HepG2 (cell line): ENCODE data around the gene NISCH. TPM values are rescaled to one million over a fixed set of nuclear protein-coding genes. Genes with fewer than 3 reads are reported as not detected.

Source experiments
- ATAC-seq: fragments of 200-7000 bp; cut with Tn5 transposase; 3 replicates; pipeline ENCODE4 v1.9.1; 2020; ENCODE audit warnings: mild to moderate bottlenecking, moderate library complexity
- BruUV-seq: library from RNA; stranded (reverse); fragments of 400-500 nt; replicated peaks from 2 replicates; lab custom pipeline; 2021; lab: Mats Ljungman, UMichigan
- CTCF ChIA-PET: fragments of 300-600 bp; formaldehyde crosslinking; extraction: SDS; loops from one replicate; lab custom pipeline; 2021; ENCODE audit warnings: low total read pairs, inconsistent platforms, low intra/inter-chr PET ratio; lab: Yijun Ruan, JAX
- POLR2A ChIA-PET: fragments of 350-600 bp; sonication (Branson Sonifier 250); formaldehyde crosslinking; loops from one replicate; lab custom pipeline; 2020; ENCODE audit warnings: antibody characterized with exemption, inconsistent platforms; lab: Yijun Ruan, JAX
- DNase-seq: peaks from one replicate; pipeline ENCODE4 v3.0.0-alpha.2; 2015; ENCODE audit warnings: low spot score
- FAIRE-seq: peaks from 3 replicates; lab custom pipeline; 2011; peaks lifted over from hg19 to GRCh38; lab: Jason Lieb, UNC
- H2AFZ ChIP-seq: one replicate; pipeline ENCODE4 v1.6.1; 2011; ENCODE audit warnings: low read length, inconsistent platforms
- H3K27ac ChIP-seq: fragments of 300-600 bp; 3 replicates; pipeline ENCODE4 v1.8.0; 2011; ENCODE audit warnings: mixed run types, mild to moderate bottlenecking, mixed read lengths, low read length, inconsistent platforms; ENCODE audit not compliant: insufficient read depth; ENCODE audit errors: extremely low read length
- H3K27me3 ChIP-seq, 2 experiments: fragments of 200-600 bp in 1 of 2; 2 replicates in 1 of 2; 3 replicates in 1 of 2; pipeline versions ENCODE4 v1.6.0 to v1.8.0; 2011; ENCODE audit warnings: low read length in 2 of 2, mild to moderate bottlenecking in 2 of 2, moderate library complexity in 2 of 2, inconsistent platforms in 1 of 2; ENCODE audit not compliant: insufficient read depth in 2 of 2, control insufficient read depth in 1 of 2
- H3K36me3 ChIP-seq, 2 experiments: fragments of 200-600 bp in 1 of 2; replicated peaks in 1 of 2; 2 replicates in 1 of 2; 3 replicates in 1 of 2; pipeline versions ENCODE4 v1.5.1 to v1.8.0; 2011; ENCODE audit warnings: low read length in 2 of 2, inconsistent platforms in 1 of 2; ENCODE audit not compliant: insufficient read depth in 2 of 2, control insufficient read depth in 1 of 2
- H3K4me1 ChIP-seq: 2 replicates; pipeline ENCODE4 v1.5.1; 2012; ENCODE audit warnings: low read length, inconsistent platforms; ENCODE audit not compliant: insufficient read depth
- H3K4me2 ChIP-seq: 2 replicates; pipeline ENCODE4 v1.6.0; 2011; ENCODE audit warnings: low read depth, low read length, inconsistent platforms
- H3K4me3 ChIP-seq, 3 experiments: fragments of 200-600 bp in 1 of 3; sonication (generic), shearing (Covaris generic) in 1 of 3; replicated peaks in 1 of 3; 2 replicates each; pipeline ENCODE4 v1.5.1; 2011 to 2016; ENCODE audit warnings: low read length in 3 of 3, inconsistent platforms in 2 of 3, low read depth in 2 of 3, mild to moderate bottlenecking in 2 of 3, control low read depth in 1 of 3, mixed read lengths in 1 of 3; ENCODE audit not compliant: insufficient read depth in 1 of 3
- H3K79me2 ChIP-seq: one replicate; pipeline ENCODE4 v1.6.1; 2011; ENCODE audit warnings: low read length, inconsistent platforms; ENCODE audit not compliant: insufficient read depth
- H3K9ac ChIP-seq: 2 replicates; pipeline ENCODE4 v1.6.0; 2011; ENCODE audit warnings: mild to moderate bottlenecking, low read depth, low read length, inconsistent platforms; ENCODE audit not compliant: insufficient read depth
- H3K9me3 ChIP-seq: 2 replicates; pipeline ENCODE4 v1.5.1; 2012; ENCODE audit warnings: mild to moderate bottlenecking, low read length
- H4K20me1 ChIP-seq: 2 replicates; pipeline ENCODE4 v1.6.0; 2011; ENCODE audit warnings: inconsistent platforms, mild to moderate bottlenecking, low read length, moderate library complexity; ENCODE audit not compliant: insufficient read depth
- CCAR2 ChIP-seq: fragments of 200-400 bp; formaldehyde crosslinking; optimal IDR thresholded peaks from 2 replicates; pipeline ENCODE3; 2018; ENCODE audit warnings: low read depth, mild to moderate bottlenecking, low read length, moderate library complexity
- GZF1 ChIP-seq: sonication (generic); formaldehyde crosslinking; IDR thresholded peaks from 2 replicates; pipeline ENCODE4 v1.5.1; 2020; ENCODE audit warnings: mild to moderate bottlenecking, missing genetic modification reagents
- KAT8 ChIP-seq: IDR thresholded peaks from 2 replicates; pipeline ENCODE4 v1.6.1; 2016; ENCODE audit warnings: missing genetic modification reagents, missing compliant biosample characterization
- KLF16 ChIP-seq, 2 experiments: sonication (generic) in 1 of 2; formaldehyde crosslinking in 1 of 2; IDR thresholded peaks; 2 replicates each; pipeline versions ENCODE4 v1.6.1 to v1.8.0; 2016 to 2023; ENCODE audit warnings: missing genetic modification reagents in 2 of 2, missing compliant biosample characterization in 1 of 2
- KMT2A ChIP-seq: sonication (generic); formaldehyde crosslinking; IDR thresholded peaks from 2 replicates; pipeline ENCODE4 v1.4.0; 2020; ENCODE audit warnings: missing genetic modification reagents
- MYPOP ChIP-seq: sonication (generic); formaldehyde crosslinking; IDR thresholded peaks from 2 replicates; pipeline ENCODE4 v1.8.1; 2023; ENCODE audit warnings: mild to moderate bottlenecking, moderate library complexity, missing genetic modification reagents
- NCOA1 ChIP-seq: sonication (generic); formaldehyde crosslinking; IDR thresholded peaks from 2 replicates; pipeline ENCODE4 v1.9.0; 2021; ENCODE audit warnings: missing genetic modification reagents
- ZBTB21 ChIP-seq: sonication (generic); formaldehyde crosslinking; IDR thresholded peaks from 2 replicates; pipeline ENCODE4 v1.4.0; 2020; ENCODE audit warnings: missing genetic modification reagents
- ZNF496 ChIP-seq: sonication (generic); formaldehyde crosslinking; IDR thresholded peaks from 2 replicates; pipeline ENCODE4 v1.8.1; 2023; ENCODE audit warnings: mild to moderate bottlenecking, moderate library complexity, missing genetic modification reagents; ENCODE audit not compliant: insufficient replicate concordance
- ZNF615 ChIP-seq: sonication (generic); formaldehyde crosslinking; IDR thresholded peaks from 2 replicates; pipeline ENCODE4 v1.5.0; 2020; ENCODE audit warnings: mild to moderate bottlenecking, missing genetic modification reagents, borderline replicate concordance
- ZNF768 ChIP-seq: sonication (generic); formaldehyde crosslinking; IDR thresholded peaks from 2 replicates; pipeline ENCODE4 v1.4.0; 2020; ENCODE audit warnings: missing genetic modification reagents
- ZNF800 ChIP-seq: sonication (generic); formaldehyde crosslinking; IDR thresholded peaks from 2 replicates; pipeline ENCODE4 v1.4.0; 2020; ENCODE audit warnings: missing genetic modification reagents
- WGBS: methylation state at CpG from one replicate; pipeline ENCODE4 v1.1.6; 2017; ENCODE audit warnings: low lambda C conversion rate; 5-methylcytosine and 5-hydroxymethylcytosine counted together
- in situ Hi-C: cut with HindIII; loops from 2 replicates; pipeline ENCODE4 v1.10.0; 2017; ENCODE audit warnings: low pct_unique_long_range_greater_than_20kb; ENCODE audit not compliant: extremely low pct_ligation_motif_present
- intact Hi-C: fragments of 100-400 bp; cut with micrococcal nuclease; formaldehyde crosslinking; loops from one replicate; pipeline ENCODE4 v1.10.0; 2022; ENCODE audit not compliant: unreplicated experiment
- polyA plus RNA-seq, 8 experiments: library from polyadenylated mRNA; depleted of rRNA in 3 of 8; stranded (reverse) in 7 of 8; unstranded in 1 of 8; fragments of >200 nt; fragmentation: Illumina TruSeq in 4 of 8; extraction: Trizol in 4 of 8; gene quantifications; 2 replicates each; pipeline versions ENCODE4 v1.2.1 to v1.2.3, GENCODE V29; 2011 to 2016; ENCODE audit warnings: low read depth in 4 of 8, missing spikeins in 1 of 8, mixed read lengths in 1 of 8; ENCODE audit not compliant: insufficient read depth in 1 of 8
- total RNA-seq, 5 experiments: library from RNA; depleted of rRNA; stranded (reverse); fragments of >200 nt; fragmentation: Illumina TruSeq; extraction: Trizol; gene quantifications; 2 replicates each; pipeline ENCODE4 v1.2.3, GENCODE V29; 2016; ENCODE audit warnings: low read depth in 1 of 5
- TF ChIP-seq, protein P1 (sequence below): sonication (generic); formaldehyde crosslinking; IDR thresholded peaks from 2 replicates; pipeline ENCODE4 v1.5.0; 2020; ENCODE audit warnings: missing genetic modification reagents, mild to moderate bottlenecking, borderline replicate concordance
- TF ChIP-seq, protein P2 (sequence below): sonication (generic); formaldehyde crosslinking; IDR thresholded peaks from 2 replicates; pipeline ENCODE4 v1.4.0; 2020; ENCODE audit warnings: missing genetic modification reagents
- TF ChIP-seq, protein P3 (sequence below): sonication (generic); formaldehyde crosslinking; IDR thresholded peaks from 2 replicates; pipeline ENCODE4 v1.8.0; 2022; ENCODE audit warnings: mild to moderate bottlenecking, missing genetic modification reagents, moderate library complexity

The NISCH gene
- total and polyA plus RNA-seq, 2 of the 13 experiments (the other 11 are each of a cell fraction or from before 2014, with no cell fraction given), result 27.0 to 47.6 TPM

GRCh38 chr3:52446042-52446441 is 9.4 kb upstream of the NISCH start:
- no peak overlapping the region for H3K27ac ChIP-seq
- H3K4me1 ChIP-seq, result peaks cover 87% of the 10 kb centered on the region
- no peaks in the 10 kb centered on the region for H4K20me1 ChIP-seq
- 66% methylated on average over 3 of the region's 4 CpGs for WGBS
- intact Hi-C loops (no loop called here), in situ Hi-C loops (no loop called here)
- no peaks in the 10 kb centered on the region for H3K9me3 ChIP-seq
- TF ChIP-seq, protein P1, sequence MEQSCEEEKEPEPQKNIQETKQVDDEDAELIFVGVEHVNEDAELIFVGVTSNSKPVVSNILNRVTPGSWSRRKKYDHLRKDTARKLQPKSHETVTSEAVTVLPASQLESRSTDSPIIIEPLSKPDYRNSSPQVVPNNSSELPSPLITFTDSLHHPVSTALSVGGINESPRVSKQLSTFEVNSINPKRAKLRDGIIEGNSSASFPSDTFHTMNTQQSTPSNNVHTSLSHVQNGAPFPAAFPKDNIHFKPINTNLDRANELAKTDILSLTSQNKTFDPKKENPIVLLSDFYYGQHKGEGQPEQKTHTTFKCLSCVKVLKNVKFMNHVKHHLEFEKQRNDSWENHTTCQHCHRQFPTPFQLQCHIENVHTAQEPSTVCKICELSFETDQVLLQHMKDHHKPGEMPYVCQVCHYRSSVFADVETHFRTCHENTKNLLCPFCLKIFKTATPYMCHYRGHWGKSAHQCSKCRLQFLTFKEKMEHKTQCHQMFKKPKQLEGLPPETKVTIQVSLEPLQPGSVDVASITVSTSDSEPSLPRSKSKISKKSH (CRISPR knock-in tag), result 0 out of 2 replicates have a peak, but pooled peaks have one; percentile 11
- TF ChIP-seq NCOA1 (CRISPR knock-in tag), result no peak
- TF ChIP-seq, protein P2, sequence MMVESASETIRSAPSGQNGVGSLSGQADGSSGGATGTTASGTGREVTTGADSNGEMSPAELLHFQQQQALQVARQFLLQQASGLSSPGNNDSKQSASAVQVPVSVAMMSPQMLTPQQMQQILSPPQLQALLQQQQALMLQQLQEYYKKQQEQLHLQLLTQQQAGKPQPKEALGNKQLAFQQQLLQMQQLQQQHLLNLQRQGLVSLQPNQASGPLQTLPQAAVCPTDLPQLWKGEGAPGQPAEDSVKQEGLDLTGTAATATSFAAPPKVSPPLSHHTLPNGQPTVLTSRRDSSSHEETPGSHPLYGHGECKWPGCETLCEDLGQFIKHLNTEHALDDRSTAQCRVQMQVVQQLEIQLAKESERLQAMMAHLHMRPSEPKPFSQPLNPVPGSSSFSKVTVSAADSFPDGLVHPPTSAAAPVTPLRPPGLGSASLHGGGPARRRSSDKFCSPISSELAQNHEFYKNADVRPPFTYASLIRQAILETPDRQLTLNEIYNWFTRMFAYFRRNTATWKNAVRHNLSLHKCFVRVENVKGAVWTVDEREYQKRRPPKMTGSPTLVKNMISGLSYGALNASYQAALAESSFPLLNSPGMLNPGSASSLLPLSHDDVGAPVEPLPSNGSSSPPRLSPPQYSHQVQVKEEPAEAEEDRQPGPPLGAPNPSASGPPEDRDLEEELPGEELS, result no peak
- no peak for TF ChIP-seq ZNF615 (CRISPR knock-in tag)
- TF ChIP-seq KAT8 (CRISPR knock-in tag), result no peak
- TF ChIP-seq, protein P3, sequence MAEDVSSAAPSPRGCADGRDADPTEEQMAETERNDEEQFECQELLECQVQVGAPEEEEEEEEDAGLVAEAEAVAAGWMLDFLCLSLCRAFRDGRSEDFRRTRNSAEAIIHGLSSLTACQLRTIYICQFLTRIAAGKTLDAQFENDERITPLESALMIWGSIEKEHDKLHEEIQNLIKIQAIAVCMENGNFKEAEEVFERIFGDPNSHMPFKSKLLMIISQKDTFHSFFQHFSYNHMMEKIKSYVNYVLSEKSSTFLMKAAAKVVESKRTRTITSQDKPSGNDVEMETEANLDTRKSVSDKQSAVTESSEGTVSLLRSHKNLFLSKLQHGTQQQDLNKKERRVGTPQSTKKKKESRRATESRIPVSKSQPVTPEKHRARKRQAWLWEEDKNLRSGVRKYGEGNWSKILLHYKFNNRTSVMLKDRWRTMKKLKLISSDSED, result no peak
- TF ChIP-seq KLF16 (CRISPR knock-in tag; IDR thresholded peaks at IDR 0.05), result no peak
- no peak for TF ChIP-seq GZF1 (CRISPR knock-in tag)
- no peak for TF ChIP-seq ZNF496 (CRISPR knock-in tag)
- 0 out of 2 replicates have a peak, but pooled peaks have one; percentile 11 for TF ChIP-seq KMT2A (CRISPR knock-in tag)
- TF ChIP-seq ZNF768, result peak; percentile 56; the same call in 1 of the 2 replicates
- TF ChIP-seq MYPOP (CRISPR knock-in tag), result no peak
- no peak for TF ChIP-seq CCAR2
- TF ChIP-seq ZNF800 (CRISPR knock-in tag), result no peak
- TF ChIP-seq ZBTB21, result no peak
- H3K4me2 ChIP-seq, result peak overlapping the region; percentile 85
- no peak for FAIRE-seq
- CTCF ChIA-PET, result interaction anchor here (4.6 kb wide), 1 partner anchor 17 kb away, joined by 83 read pairs; no protein-coding TSS in a partner anchor
- ATAC-seq, result peak; percentile 30
- no peak for DNase-seq
- H3K36me3 ChIP-seq, result no peaks in the 10 kb centered on the region; a peak in 2 of 5 replicates
- H3K9ac ChIP-seq, result no peak overlapping the region
- H3K79me2 ChIP-seq, result no peaks in the 10 kb centered on the region
- H3K27me3 ChIP-seq, result no peaks in the 10 kb centered on the region
- POLR2A ChIA-PET, result interaction anchor here (1.0 to 3.6 kb wide), 7 partner anchors 8 to 291 kb away, joined by 3 to 14 read pairs (median 7); partner anchors contain the start of genes NISCH, POC1A and TNNC1
- peak overlapping the region in 1 of 3 experiments; percentile 62; a peak in 1 of 6 replicates for H3K4me3 ChIP-seq
- no TSS peak for BruUV-seq
- H2AFZ ChIP-seq, result no peak overlapping the region
